H1 (cell line): Measurements from ENCODE around the gene LTN1. TPM values are rescaled to one million over a fixed set of nuclear protein-coding genes. Genes with fewer than 3 reads are reported as not detected.
A peak's percentile ranks its signal among the peaks of the same experiment; 100 is the strongest.

Experiments
- CTCF ChIA-PET: fragments of 300-600 bp; sonication (Branson Sonifier 250); formaldehyde crosslinking; loops from one replicate; lab custom pipeline; 2021; ENCODE audit not compliant: partially characterized antibody; lab: Charles Lee
- POLR2A ChIA-PET: fragments of 300-600 bp; sonication (Branson Sonifier 250); formaldehyde crosslinking; loops from one replicate; lab custom pipeline; 2021; ENCODE audit warnings: inconsistent platforms; ENCODE audit not compliant: partially characterized antibody; lab: Charles Lee
- DNase-seq, 2 experiments: peaks; one replicate each; pipeline versions ENCODE4 v3.0.0 to v3.0.0-alpha.2; 2010 to 2022; ENCODE audit warnings: low spot score in 2 of 2, low read depth in 1 of 2, mixed read lengths in 1 of 2
- FAIRE-seq: peaks from 2 replicates; lab custom pipeline; 2011; peaks lifted over from hg19 to GRCh38; lab: Jason Lieb, UNC
- H2AFZ ChIP-seq: 2 replicates; pipeline ENCODE4 v1.8.1; 2012; ENCODE audit warnings: low read length, inconsistent platforms
- H2AK5ac ChIP-seq: 2 replicates; pipeline ENCODE4 v1.6.1; 2013; ENCODE audit warnings: low read depth, low read length
- H2BK120ac ChIP-seq: replicated peaks from 2 replicates; pipeline ENCODE3; 2013; ENCODE audit warnings: low read depth, low read length, inconsistent platforms
- H2BK12ac ChIP-seq: 2 replicates; pipeline ENCODE4 v1.6.1; 2013; ENCODE audit warnings: low read depth, low read length
- H2BK15ac ChIP-seq: 2 replicates; pipeline ENCODE4 v1.6.1; 2013; ENCODE audit warnings: low read length
- H2BK20ac ChIP-seq: 2 replicates; pipeline ENCODE4 v1.6.1; 2013; ENCODE audit warnings: low read length
- H2BK5ac ChIP-seq: 2 replicates; pipeline ENCODE4 v1.6.1; 2013; ENCODE audit warnings: low read depth, low read length
- H3K14ac ChIP-seq: 2 replicates; pipeline ENCODE4 v1.6.1; 2013; ENCODE audit warnings: inconsistent platforms; ENCODE audit not compliant: insufficient read length
- H3K18ac ChIP-seq: 2 replicates; pipeline ENCODE4 v1.6.1; 2013; ENCODE audit warnings: low read length; ENCODE audit errors: extremely low read depth
- H3K23ac ChIP-seq: 2 replicates; pipeline ENCODE4 v1.6.1; 2013; ENCODE audit warnings: inconsistent platforms; ENCODE audit not compliant: insufficient read length
- H3K23me2 ChIP-seq: 2 replicates; pipeline ENCODE4 v1.6.1; 2013; ENCODE audit warnings: low read depth, low read length
- H3K27ac ChIP-seq: 2 replicates; pipeline ENCODE4 v1.6.1; 2011; ENCODE audit warnings: low read depth, low read length, inconsistent platforms
- H3K27me3 ChIP-seq, 4 experiments: replicated peaks in 1 of 4; 1 replicate in 1 of 4; 2 replicates in 3 of 4; pipeline versions ENCODE4 v1.6.1 to v1.8.1; 2011 to 2013; ENCODE audit warnings: low read length in 3 of 4, mild to moderate bottlenecking in 3 of 4, inconsistent platforms in 2 of 4, mixed read lengths in 2 of 4, moderate library complexity in 1 of 4; ENCODE audit not compliant: control insufficient read depth in 3 of 4, insufficient read depth in 3 of 4; ENCODE audit errors: extremely low read depth in 1 of 4
- H3K36me3 ChIP-seq, 4 experiments: 2 replicates each; pipeline versions ENCODE4 v1.6.1 to v1.8.1; 2011 to 2013; ENCODE audit warnings: mild to moderate bottlenecking in 4 of 4, low read length in 3 of 4, moderate library complexity in 2 of 4, control low read depth in 1 of 4, inconsistent platforms in 1 of 4; ENCODE audit not compliant: insufficient read depth in 4 of 4, control insufficient read depth in 2 of 4
- H3K4ac ChIP-seq: replicated peaks from 2 replicates; pipeline ENCODE3; 2013; ENCODE audit warnings: low read length, low read depth, mixed read lengths, inconsistent platforms; ENCODE audit not compliant: insufficient read length
- H3K4me1 ChIP-seq, 4 experiments: replicated peaks in 1 of 4; 1 replicate in 1 of 4; 2 replicates in 3 of 4; pipeline versions ENCODE4 v1.6.1 to v1.8.1; 2011 to 2013; ENCODE audit warnings: low read length in 3 of 4, inconsistent platforms in 2 of 4, mixed read lengths in 1 of 4; ENCODE audit not compliant: insufficient read depth in 4 of 4, control insufficient read depth in 3 of 4
- H3K4me2 ChIP-seq, 2 experiments: 2 replicates each; pipeline versions ENCODE4 v1.6.1 to v1.8.1; 2011 to 2013; ENCODE audit warnings: low read depth in 2 of 2, low read length in 2 of 2, control low read depth in 1 of 2, inconsistent platforms in 1 of 2, mild to moderate bottlenecking in 1 of 2; ENCODE audit not compliant: insufficient read depth in 1 of 2
- H3K4me3 ChIP-seq, 4 experiments: fragments of 200-600, 300-600 bp in 1 of 4; sonication (generic), shearing (Covaris generic), sonication (Bioruptor Twin) in 1 of 4; 2 replicates each; pipeline versions ENCODE4 v1.5.1 to v1.8.1; 2011 to 2016; ENCODE audit warnings: low read length in 4 of 4, low read depth in 3 of 4, control low read depth in 2 of 4, inconsistent platforms in 2 of 4, mild to moderate bottlenecking in 2 of 4, mixed read lengths in 1 of 4, moderate library complexity in 1 of 4; ENCODE audit not compliant: insufficient read depth in 2 of 4; ENCODE audit errors: extremely low read depth in 1 of 4
- H3K56ac ChIP-seq: replicated peaks from 2 replicates; pipeline ENCODE3; 2013; ENCODE audit warnings: low read depth, mild to moderate bottlenecking, mixed read lengths, low read length, inconsistent platforms; ENCODE audit not compliant: insufficient read length
- H3K79me1 ChIP-seq: 2 replicates; pipeline ENCODE4 v1.6.1; 2013; ENCODE audit warnings: low read depth, low read length, control low read depth
- H3K79me2 ChIP-seq, 2 experiments: 2 replicates each; pipeline versions ENCODE4 v1.6.1 to v1.8.1; 2012 to 2013; ENCODE audit warnings: low read length in 2 of 2, mild to moderate bottlenecking in 2 of 2, inconsistent platforms in 1 of 2; ENCODE audit not compliant: insufficient read depth in 2 of 2, control insufficient read depth in 1 of 2
- H3K9ac ChIP-seq, 4 experiments: replicated peaks in 1 of 4; 1 replicate in 1 of 4; 2 replicates in 3 of 4; pipeline versions ENCODE4 v1.6.1 to v1.8.1; 2011 to 2013; ENCODE audit warnings: low read depth in 3 of 4, low read length in 3 of 4, control low read depth in 2 of 4, mild to moderate bottlenecking in 2 of 4, moderate library complexity in 2 of 4, inconsistent platforms in 1 of 4; ENCODE audit errors: extremely low read depth in 1 of 4
- H3K9me3 ChIP-seq, 2 experiments: 2 replicates each; pipeline versions ENCODE4 v1.6.1 to v1.8.1; 2012 to 2013; ENCODE audit warnings: mild to moderate bottlenecking in 2 of 2, moderate library complexity in 2 of 2, control low read depth in 1 of 2, inconsistent platforms in 1 of 2, low read depth in 1 of 2, low read length in 1 of 2, mixed read lengths in 1 of 2; ENCODE audit not compliant: insufficient read depth in 2 of 2
- H4K20me1 ChIP-seq, 2 experiments: replicated peaks in 1 of 2; 2 replicates each; pipeline versions ENCODE3 to v1.8.1; 2011 to 2013; ENCODE audit warnings: inconsistent platforms in 2 of 2, low read length in 2 of 2, mild to moderate bottlenecking in 1 of 2; ENCODE audit not compliant: insufficient read depth in 2 of 2, control insufficient read depth in 1 of 2
- H4K5ac ChIP-seq: 2 replicates; pipeline ENCODE4 v1.6.1; 2013; ENCODE audit warnings: low read length, low read depth, mixed read lengths, inconsistent platforms; ENCODE audit not compliant: insufficient read length
- H4K8ac ChIP-seq: 2 replicates; pipeline ENCODE4 v1.8.0; 2013; ENCODE audit warnings: mild to moderate bottlenecking, moderate library complexity, low read length, inconsistent platforms; ENCODE audit not compliant: insufficient read depth; ENCODE audit errors: extremely low read depth
- H4K91ac ChIP-seq: replicated peaks from 2 replicates; pipeline ENCODE3; 2013; ENCODE audit warnings: low read length, mixed read lengths, inconsistent platforms; ENCODE audit not compliant: insufficient read length
- BCL11A ChIP-seq, 2 experiments: IDR thresholded peaks; one replicate each; pipeline ENCODE4 v1.6.1; 2011; ENCODE audit warnings: low read depth in 2 of 2, low read length in 2 of 2, mild to moderate bottlenecking in 2 of 2
- GABPA ChIP-seq: IDR thresholded peaks from 2 replicates; pipeline ENCODE4 v1.6.1; 2011; ENCODE audit warnings: mild to moderate bottlenecking, low read length, moderate library complexity, borderline replicate concordance; ENCODE audit not compliant: insufficient read depth
- KDM1A ChIP-seq: fragments of 200-600, 300-600 bp; sonication (generic); IDR thresholded peaks from 2 replicates; pipeline ENCODE4 v1.7.1; 2016; ENCODE audit warnings: mild to moderate bottlenecking, low read length, borderline replicate concordance
- NRF1 ChIP-seq: IDR thresholded peaks from 2 replicates; pipeline ENCODE4 v1.6.1; 2011; ENCODE audit warnings: mild to moderate bottlenecking, low read depth, low read length, improper control_type of control experiment
- RFX5 ChIP-seq: IDR thresholded peaks from 2 replicates; pipeline ENCODE4 v1.6.1; 2011; ENCODE audit warnings: low read depth, low read length, improper control_type of control experiment, borderline replicate concordance
- SP1 ChIP-seq: IDR thresholded peaks from 2 replicates; pipeline ENCODE4 v1.6.1; 2011; ENCODE audit warnings: low read depth, low read length
- SUZ12 ChIP-seq: fragments of 200-600 bp; sonication (generic); IDR thresholded peaks from 2 replicates; pipeline ENCODE4 v1.6.1; 2012; ENCODE audit warnings: mild to moderate bottlenecking, inconsistent platforms, low read length, moderate library complexity, mixed read lengths
- TAF7 ChIP-seq: optimal IDR thresholded peaks from 2 replicates; pipeline ENCODE3; 2011; ENCODE audit warnings: low read depth, mild to moderate bottlenecking, inconsistent platforms, low read length, moderate library complexity, borderline replicate concordance
- WGBS, 2 experiments: shearing (Covaris generic) in 1 of 2; methylation state at CpG; one replicate each; pipeline versions ENCODE4 v1.1.6 to v1.1.7; 2013 to 2015; ENCODE audit warnings: low lambda C conversion rate in 2 of 2, mixed read lengths in 2 of 2, inconsistent platforms in 1 of 2, low coverage in 1 of 2, missing lambda C conversion rate in 1 of 2; ENCODE audit not compliant: insufficient replicate concordance in 2 of 2, insufficient coverage in 1 of 2, insufficient read length in 1 of 2; ENCODE audit errors: extremely low coverage in 1 of 2, missing lambda C conversion rate in 1 of 2; 5-methylcytosine and 5-hydroxymethylcytosine counted together
- polyA plus RNA-seq, 7 experiments: library from polyadenylated mRNA; depleted of rRNA in 3 of 7; stranded (reverse) in 5 of 7; unstranded in 2 of 7; fragments of >200 nt in 5 of 7; fragments of 200-250 nt in 2 of 7; gene quantifications; 1 replicate in 5 of 7; 2 replicates in 1 of 7; 4 replicates in 1 of 7; pipeline versions ENCODE4 v1.2.1 to v1.2.3, GENCODE V29; 2011 to 2013; ENCODE audit warnings: missing spikeins in 2 of 7, mixed read lengths in 2 of 7
- total RNA-seq: library from RNA; stranded (reverse); fragmentation: NEBNext Ultra II Directional; extraction: Animal tissue kit (Norgen Biotek cat#: 25700); gene quantifications from 2 replicates; pipeline ENCODE4 v1.2.1, GENCODE V29; 2021
- TF ChIP-seq, protein P1 (sequence below), 3 experiments: IDR thresholded peaks; 1 replicate in 2 of 3; 2 replicates in 1 of 3; pipeline versions ENCODE4 v1.5.1 to v1.6.1; 2011; ENCODE audit warnings: low read length in 3 of 3, mild to moderate bottlenecking in 3 of 3, inconsistent platforms in 2 of 3, low read depth in 1 of 3, moderate library complexity in 1 of 3; ENCODE audit not compliant: insufficient read depth in 1 of 3; ENCODE audit errors: control extremely low read depth in 1 of 3
- TF ChIP-seq, protein P2 (sequence below): IDR thresholded peaks from 2 replicates; pipeline ENCODE4 v1.6.1; 2011; ENCODE audit warnings: low read depth, mild to moderate bottlenecking, low read length; ENCODE audit not compliant: insufficient read depth

The LTN1 gene
- total and polyA plus RNA-seq, 2 of the 8 experiments (the other 6 are each of a cell fraction or from before 2014, with no cell fraction given): 3.2 to 23.5 TPM

DNA sequence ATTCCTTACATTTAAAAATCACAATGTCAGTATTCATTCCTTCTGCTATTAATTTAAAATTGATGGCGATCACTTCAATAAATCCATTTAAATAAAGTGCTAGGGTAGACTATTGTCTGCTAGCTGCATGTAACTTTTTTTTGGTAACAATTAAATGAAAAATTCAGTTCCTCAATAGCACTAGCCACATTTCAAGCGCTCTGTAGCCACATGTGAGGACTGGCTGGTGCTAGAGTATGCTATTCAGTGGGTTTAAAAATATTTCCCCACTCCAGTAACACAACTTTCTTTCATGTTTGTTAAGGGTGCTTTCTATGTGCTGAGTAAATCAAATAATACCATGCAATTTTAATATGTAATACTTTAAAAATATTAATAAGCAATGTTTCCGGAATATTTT, 108.2 kb downstream of the LTN1 start:
- Histone ChIP-seq H2BK20ac (no peak overlapping the region), H4K8ac (no peak overlapping the region), H3K27ac (no peak overlapping the region), H3K79me1 (no peaks in the 10 kb centered on the region), H3K23me2 (no peaks in the 10 kb centered on the region), H3K4ac (no peak overlapping the region), H3K36me3 (peaks cover 0 to 18% (median 5%) of the 10 kb centered on the region in 4 experiments; a peak in 4 of 8 replicates), H3K4me1 (no peaks in the 10 kb centered on the region; a peak in 1 of 7 replicates), H3K18ac (no peak overlapping the region), H2BK12ac (no peak overlapping the region), H3K23ac (no peak overlapping the region), H2BK120ac (no peak overlapping the region), H3K56ac (no peak overlapping the region), H3K9me3 (no peaks in the 10 kb centered on the region), H3K4me2 (peak overlapping the region; percentile 74 to 92), H2BK15ac (no peak overlapping the region), H2AFZ (peak overlapping the region; percentile 82), H4K20me1 (no peaks in the 10 kb centered on the region), H3K9ac (peak overlapping the region in 2 of 4 experiments; percentile 88 to 90; a peak in 2 of 7 replicates), H3K14ac (no peak overlapping the region), H4K91ac (no peak overlapping the region), H3K4me3 (peak overlapping the region; percentile 66 to 87 (median 72)), H3K79me2 (no peaks in the 10 kb centered on the region), H2BK5ac (no peak overlapping the region), H3K27me3 (no peaks in the 10 kb centered on the region; a peak in 1 of 7 replicates), H2AK5ac (no peak overlapping the region), H4K5ac (no peak overlapping the region)
- DNase-seq (no peak), FAIRE-seq (no peak)
- WGBS, 2 experiments: 47% methylated on average over 3 of the region's 3 CpGs; no CpG with 5 or more reads in 1 of the 2 experiments
- ChIA-PET CTCF (interaction anchor here (1.1 to 2.0 kb wide), 2 partner anchors 9 to 139 kb away, joined by 3 to 7 read pairs; no protein-coding TSS in a partner anchor), POLR2A (no interaction called here)
- TF ChIP-seq GABPA (no peak), RFX5 (no peak), BCL11A (IDR thresholded peaks at IDR 0.05; ENCODE audit: low read depth in 2 of 2, low read length in 2 of 2) (no peak), SUZ12 (no peak), NRF1 (no peak), KDM1A (no peak), TAF7 (no peak), SP1 (no peak)
- TF ChIP-seq, protein P1, sequence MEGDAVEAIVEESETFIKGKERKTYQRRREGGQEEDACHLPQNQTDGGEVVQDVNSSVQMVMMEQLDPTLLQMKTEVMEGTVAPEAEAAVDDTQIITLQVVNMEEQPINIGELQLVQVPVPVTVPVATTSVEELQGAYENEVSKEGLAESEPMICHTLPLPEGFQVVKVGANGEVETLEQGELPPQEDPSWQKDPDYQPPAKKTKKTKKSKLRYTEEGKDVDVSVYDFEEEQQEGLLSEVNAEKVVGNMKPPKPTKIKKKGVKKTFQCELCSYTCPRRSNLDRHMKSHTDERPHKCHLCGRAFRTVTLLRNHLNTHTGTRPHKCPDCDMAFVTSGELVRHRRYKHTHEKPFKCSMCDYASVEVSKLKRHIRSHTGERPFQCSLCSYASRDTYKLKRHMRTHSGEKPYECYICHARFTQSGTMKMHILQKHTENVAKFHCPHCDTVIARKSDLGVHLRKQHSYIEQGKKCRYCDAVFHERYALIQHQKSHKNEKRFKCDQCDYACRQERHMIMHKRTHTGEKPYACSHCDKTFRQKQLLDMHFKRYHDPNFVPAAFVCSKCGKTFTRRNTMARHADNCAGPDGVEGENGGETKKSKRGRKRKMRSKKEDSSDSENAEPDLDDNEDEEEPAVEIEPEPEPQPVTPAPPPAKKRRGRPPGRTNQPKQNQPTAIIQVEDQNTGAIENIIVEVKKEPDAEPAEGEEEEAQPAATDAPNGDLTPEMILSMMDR (IDR thresholded peaks at IDR 0.05; ENCODE audit: control extremely low read depth in 1 of 3, insufficient read depth in 1 of 3, low read depth in 1 of 3, low read length in 3 of 3): no peak
- TF ChIP-seq, protein P2, sequence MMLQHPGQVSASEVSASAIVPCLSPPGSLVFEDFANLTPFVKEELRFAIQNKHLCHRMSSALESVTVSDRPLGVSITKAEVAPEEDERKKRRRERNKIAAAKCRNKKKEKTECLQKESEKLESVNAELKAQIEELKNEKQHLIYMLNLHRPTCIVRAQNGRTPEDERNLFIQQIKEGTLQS: no peak
